Hepatocyte (in vitro differentiated cells): Measurements from ENCODE around the gene TWF2. TPM values are rescaled to one million over a fixed set of nuclear protein-coding genes. Genes with fewer than 3 reads are reported as not detected.

Source experiments
- DNase-seq: peaks from one replicate; pipeline ENCODE4 v3.0.0-alpha.2; 2016; ENCODE audit warnings: low spot score
- H2AFZ ChIP-seq: fragments of 200-600 bp; sonication (generic); 2 replicates; pipeline ENCODE4 v1.6.0; 2016; ENCODE audit warnings: antibody characterized with exemption, mild to moderate bottlenecking
- H3K27ac ChIP-seq: fragments of 200-600 bp; sonication (generic); 2 replicates; pipeline ENCODE4 v1.5.1; 2016; ENCODE audit warnings: mild to moderate bottlenecking
- H3K27me3 ChIP-seq: fragments of 200-600 bp; sonication (generic); 2 replicates; pipeline ENCODE4 v1.6.1; 2016
- H3K36me3 ChIP-seq: fragments of 200-600 bp; sonication (generic); replicated peaks from 2 replicates; pipeline ENCODE4 v1.5.1; 2016; ENCODE audit warnings: low read depth; ENCODE audit not compliant: insufficient read depth
- H3K4me1 ChIP-seq: fragments of 200-600 bp; sonication (generic); 2 replicates; pipeline ENCODE4 v1.5.1; 2016; ENCODE audit warnings: mild to moderate bottlenecking, moderate library complexity; ENCODE audit not compliant: insufficient read depth
- H3K4me2 ChIP-seq: fragments of 200-600 bp; sonication (generic); 2 replicates; pipeline ENCODE4 v1.6.0; 2016
- H3K4me3 ChIP-seq: fragments of 200-600 bp; sonication (generic); 2 replicates; pipeline ENCODE4 v1.5.1; 2016; ENCODE audit warnings: mild to moderate bottlenecking
- H3K79me2 ChIP-seq: fragments of 200-600 bp; sonication (generic); 2 replicates; pipeline ENCODE4 v1.6.0; 2017; ENCODE audit warnings: mild to moderate bottlenecking
- H3K9me2 ChIP-seq: fragments of 200-600 bp; sonication (generic); replicated peaks from 2 replicates; pipeline ENCODE4 v1.6.0; 2017; ENCODE audit warnings: mild to moderate bottlenecking; ENCODE audit not compliant: insufficient read depth
- H3K9me3 ChIP-seq: fragments of 200-600 bp; sonication (generic); 2 replicates; pipeline ENCODE4 v1.5.1; 2016; ENCODE audit warnings: low read depth, mild to moderate bottlenecking
- H4K20me1 ChIP-seq: fragments of 200-600 bp; sonication (generic); 2 replicates; pipeline ENCODE4 v1.6.0; 2016; ENCODE audit warnings: mild to moderate bottlenecking; ENCODE audit not compliant: insufficient read depth, poor library complexity, severe bottlenecking
- EZH2 ChIP-seq: fragments of 200-600 bp; sonication (generic); IDR thresholded peaks from 2 replicates; pipeline ENCODE4 v1.6.1; 2016; ENCODE audit warnings: antibody characterized with exemption, mild to moderate bottlenecking, borderline replicate concordance
- EZH2phosphoT487 ChIP-seq: fragments of 200-600 bp; sonication (generic); IDR thresholded peaks from one replicate; pipeline ENCODE4 v1.6.1; 2018; ENCODE audit warnings: antibody characterized with exemption, mild to moderate bottlenecking, low read depth, moderate library complexity; ENCODE audit not compliant: unreplicated experiment, severe bottlenecking
- WGBS: methylation state at CpG from one replicate; pipeline ENCODE4 v1.1.6; 2016; ENCODE audit warnings: low lambda C conversion rate; ENCODE audit errors: missing lambda C conversion rate; 5-methylcytosine and 5-hydroxymethylcytosine counted together
- polyA plus RNA-seq: library from polyadenylated mRNA; unstranded; fragments of >200 nt; fragmentation: Nextera tagmentation; extraction: Ambion mirVana; gene quantifications from 2 replicates; pipeline ENCODE4 v1.2.1, GENCODE V29; 2016
- total RNA-seq: library from RNA; depleted of rRNA; stranded (reverse); fragments of >200 nt; gene quantifications from 2 replicates; pipeline ENCODE4 v1.2.3, GENCODE V29; 2014
- TF ChIP-seq, protein P1 (sequence below): fragments of 200-600 bp; sonication (generic); IDR thresholded peaks from 2 replicates; pipeline ENCODE4 v1.5.1; 2016; ENCODE audit warnings: antibody characterized with exemption, mild to moderate bottlenecking; ENCODE audit not compliant: poor library complexity

TWF2 gene
- total and polyA plus RNA-seq, 2 experiments from 2014 or later, result 47.4 to 52.5 TPM

DNA sequence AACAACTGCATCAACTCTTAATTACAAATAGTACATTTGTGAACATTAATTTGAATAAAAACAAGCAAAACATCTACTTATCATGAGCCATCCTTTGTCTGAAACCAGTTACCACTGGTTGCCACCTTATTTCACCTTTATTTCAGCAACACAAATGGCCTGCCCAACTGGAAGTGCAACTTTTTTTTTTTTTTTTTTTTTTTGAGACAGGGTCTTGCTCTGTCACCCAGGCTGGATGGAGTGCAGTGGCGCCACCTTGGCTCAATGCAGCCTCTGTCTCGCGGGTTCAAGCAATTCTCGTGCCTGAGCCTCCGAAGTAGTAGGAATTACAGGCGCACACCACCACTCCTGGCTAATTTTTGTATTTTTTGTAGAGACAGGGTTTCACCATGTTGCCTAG lies 26.4 kb upstream of the TWF2 start:
- Histone ChIP-seq H3K79me2 (peaks cover 96% of the 10 kb centered on the region), H3K27me3 (no peaks in the 10 kb centered on the region), H3K4me3 (no peak overlapping the region), H3K4me2 (no peak overlapping the region), H2AFZ (no peak overlapping the region), H3K9me3 (no peaks in the 10 kb centered on the region), H3K4me1 (no peaks in the 10 kb centered on the region), H3K36me3 (peaks cover 4% of the 10 kb centered on the region), H3K27ac (no peak overlapping the region), H4K20me1 (peaks cover 65% of the 10 kb centered on the region), H3K9me2 (no peaks in the 10 kb centered on the region)
- 94% methylated on average over 6 of the region's 6 CpGs for WGBS
- DNase-seq, result no peak
- TF ChIP-seq, protein P1, sequence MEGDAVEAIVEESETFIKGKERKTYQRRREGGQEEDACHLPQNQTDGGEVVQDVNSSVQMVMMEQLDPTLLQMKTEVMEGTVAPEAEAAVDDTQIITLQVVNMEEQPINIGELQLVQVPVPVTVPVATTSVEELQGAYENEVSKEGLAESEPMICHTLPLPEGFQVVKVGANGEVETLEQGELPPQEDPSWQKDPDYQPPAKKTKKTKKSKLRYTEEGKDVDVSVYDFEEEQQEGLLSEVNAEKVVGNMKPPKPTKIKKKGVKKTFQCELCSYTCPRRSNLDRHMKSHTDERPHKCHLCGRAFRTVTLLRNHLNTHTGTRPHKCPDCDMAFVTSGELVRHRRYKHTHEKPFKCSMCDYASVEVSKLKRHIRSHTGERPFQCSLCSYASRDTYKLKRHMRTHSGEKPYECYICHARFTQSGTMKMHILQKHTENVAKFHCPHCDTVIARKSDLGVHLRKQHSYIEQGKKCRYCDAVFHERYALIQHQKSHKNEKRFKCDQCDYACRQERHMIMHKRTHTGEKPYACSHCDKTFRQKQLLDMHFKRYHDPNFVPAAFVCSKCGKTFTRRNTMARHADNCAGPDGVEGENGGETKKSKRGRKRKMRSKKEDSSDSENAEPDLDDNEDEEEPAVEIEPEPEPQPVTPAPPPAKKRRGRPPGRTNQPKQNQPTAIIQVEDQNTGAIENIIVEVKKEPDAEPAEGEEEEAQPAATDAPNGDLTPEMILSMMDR, result no peak
- TF ChIP-seq EZH2phosphoT487 (no peak), EZH2 (no peak)

DNA sequence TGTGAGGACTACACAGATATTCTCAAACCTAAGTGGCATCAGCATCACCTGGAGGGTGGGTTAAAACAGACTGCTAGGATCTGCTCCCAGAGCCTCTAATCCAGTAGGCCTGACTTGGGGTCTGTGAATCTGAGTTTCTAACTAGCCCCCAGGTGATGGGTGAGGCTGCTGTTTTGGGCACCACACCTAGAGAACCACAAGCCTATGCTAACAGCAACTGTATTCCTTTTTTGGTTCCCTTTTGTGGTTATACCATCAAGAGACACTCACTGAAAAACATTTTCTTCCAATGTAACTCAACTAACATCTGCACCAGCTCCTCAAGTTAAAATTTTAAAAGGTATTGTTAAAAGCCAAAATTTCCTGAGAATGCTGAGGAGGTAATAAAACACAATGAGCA lies 23.5 kb upstream of the TWF2 start:
- Histone ChIP-seq H3K9me3 (no peaks in the 10 kb centered on the region), H3K4me1 (no peaks in the 10 kb centered on the region), H4K20me1 (peaks cover 35% of the 10 kb centered on the region), H3K36me3 (peaks cover 4% of the 10 kb centered on the region), H3K9me2 (no peaks in the 10 kb centered on the region), H3K27me3 (no peaks in the 10 kb centered on the region), H3K27ac (no peak overlapping the region), H3K4me2 (no peak overlapping the region), H3K79me2 (peaks cover 77% of the 10 kb centered on the region), H2AFZ (no peak overlapping the region), H3K4me3 (no peak overlapping the region)
- TF ChIP-seq, protein P1, result no peak
- no peak for TF ChIP-seq EZH2
- DNase-seq, result no peak

DNA sequence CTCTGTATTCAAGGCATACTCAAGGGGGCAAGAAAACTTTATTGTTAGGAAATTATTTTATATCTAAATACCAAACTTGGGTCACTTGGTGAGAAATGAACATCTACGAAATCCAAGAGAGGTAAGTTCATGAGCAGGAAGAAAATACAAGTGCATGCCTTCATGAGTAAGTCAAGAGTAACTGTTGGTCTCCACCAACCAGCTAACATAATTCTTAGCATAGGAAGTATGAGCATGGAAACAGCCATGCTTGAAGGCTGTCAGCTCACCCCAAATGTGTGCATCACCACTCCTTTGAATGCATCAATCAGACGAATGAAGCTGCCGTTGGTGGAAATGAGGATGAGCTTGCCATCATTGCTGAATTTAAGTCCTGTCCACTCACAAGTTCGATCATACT lies 20.5 kb upstream of the TWF2 start:
- H4K20me1 ChIP-seq, result peaks cover 28% of the 10 kb centered on the region
- H3K27ac ChIP-seq, result no peak overlapping the region
- DNase-seq, result no peak
- H3K27me3 ChIP-seq, result no peaks in the 10 kb centered on the region
- H3K9me2 ChIP-seq, result no peaks in the 10 kb centered on the region
- H3K36me3 ChIP-seq, result no peaks in the 10 kb centered on the region
- no peak overlapping the region for H3K4me2 ChIP-seq
- H2AFZ ChIP-seq, result no peak overlapping the region
- peaks cover 60% of the 10 kb centered on the region for H3K79me2 ChIP-seq
- no peaks in the 10 kb centered on the region for H3K4me1 ChIP-seq
- 93% methylated on average over 4 of the region's 4 CpGs for WGBS
- H3K4me3 ChIP-seq, result no peak overlapping the region
- no peaks in the 10 kb centered on the region for H3K9me3 ChIP-seq
- TF ChIP-seq, protein P1, result no peak
- TF ChIP-seq EZH2 (no peak), EZH2phosphoT487 (no peak)

DNA sequence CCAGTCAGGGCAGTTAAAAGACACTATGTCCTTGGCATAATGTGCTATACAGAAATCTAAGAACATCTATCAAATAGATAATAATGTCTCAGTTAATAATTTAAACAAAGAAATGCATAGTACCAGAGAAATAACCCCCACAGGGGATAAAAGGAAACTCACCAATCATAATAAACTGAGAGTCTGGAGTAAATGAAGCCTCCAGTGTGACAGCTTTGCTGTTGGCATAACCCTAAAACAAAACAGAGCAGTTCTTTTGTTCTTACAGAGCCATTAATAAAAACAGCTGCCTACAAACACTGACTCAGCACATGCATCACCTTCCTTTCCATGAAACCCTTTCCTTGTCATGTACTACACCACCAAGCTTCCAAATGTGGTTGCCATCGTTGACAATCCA lies 20.1 kb upstream of the TWF2 start:
- no peak overlapping the region for H3K27ac ChIP-seq
- H4K20me1 ChIP-seq, result peaks cover 24% of the 10 kb centered on the region
- TF ChIP-seq EZH2phosphoT487, result no peak
- TF ChIP-seq EZH2, result no peak
- TF ChIP-seq, protein P1, result no peak
- no peaks in the 10 kb centered on the region for H3K36me3 ChIP-seq
- H3K27me3 ChIP-seq, result no peaks in the 10 kb centered on the region
- peaks cover under 1% of the 10 kb centered on the region for H3K4me1 ChIP-seq
- H3K9me3 ChIP-seq, result no peaks in the 10 kb centered on the region
- no peak overlapping the region for H3K4me3 ChIP-seq
- 87% methylated on average over 1 of the region's 1 CpG for WGBS
- no peaks in the 10 kb centered on the region for H3K9me2 ChIP-seq
- DNase-seq, result no peak
- H3K4me2 ChIP-seq, result no peak overlapping the region
- H3K79me2 ChIP-seq, result peaks cover 56% of the 10 kb centered on the region
- H2AFZ ChIP-seq, result no peak overlapping the region
